ENCODE results near the gene ZNF865.

Gene ZNF865

GRCh38 chr19:55658846-55659459 is 53.5 kb downstream of the ZNF865 start:
- no peak for DNase-seq (ENCODE audit: low read depth in 2 of 2)

- DNase-seq (ENCODE audit: low read depth in 2 of 2): no peak
These were observed 54.4 kb downstream of the ZNF865 start for GRCh38 chr19:55659822-55660221.

- no peak for DNase-seq (ENCODE audit: low read depth in 2 of 2)
These were observed 55.0 kb downstream of the ZNF865 start for GRCh38 chr19:55660404-55660803.

- no peak for DNase-seq (ENCODE audit: low read depth in 2 of 2)
These were observed 55.5 kb downstream of the ZNF865 start for GRCh38 chr19:55660991-55661390.

- DNase-seq (ENCODE audit: low read depth in 2 of 2): no peak
These were observed 56.4 kb downstream of the ZNF865 start for GRCh38 chr19:55661826-55662225.

GRCh38 chr19:55663846-55664536 is 58.5 kb downstream of the ZNF865 start:
- no peak for DNase-seq (ENCODE audit: low read depth in 2 of 2)

- no peak for DNase-seq (ENCODE audit: low read depth in 2 of 2)
These were observed 61.0 kb downstream of the ZNF865 start for GRCh38 chr19:55666343-55667005.
